IMR-90 (cell line): ENCODE results near the gene CDH13. TPM values are rescaled to one million over a fixed set of nuclear protein-coding genes. Genes with fewer than 3 reads are reported as not detected.

Experiments used
- ATAC-seq: fragments of 200-7000 bp; cut with Tn5 transposase; 2 replicates; pipeline ENCODE4 v1.9.1; 2020; ENCODE audit warnings: low read depth, mild to moderate bottlenecking, moderate library complexity
- BruUV-seq: library from RNA; stranded (reverse); fragments of 400-500 nt; replicated peaks from 2 replicates; lab custom pipeline; 2021; lab: Mats Ljungman, UMichigan
- CTCF ChIA-PET: fragments of 300-600 bp; formaldehyde crosslinking; extraction: SDS; loops from one replicate; lab custom pipeline; 2021; ENCODE audit warnings: antibody characterized with exemption; lab: Yijun Ruan, JAX
- POLR2A ChIA-PET: fragments of 300-600 bp; sonication (Branson Sonifier 250); formaldehyde crosslinking; loops from one replicate; lab custom pipeline; 2022; ENCODE audit warnings: antibody characterized with exemption; ENCODE audit not compliant: unreplicated experiment; lab: Charles Lee
- DNase-seq: peaks from one replicate; pipeline ENCODE4 v3.0.0; 2013
- H2AFZ ChIP-seq: replicated peaks from 2 replicates; pipeline ENCODE3; 2013; ENCODE audit warnings: low read length, mild to moderate bottlenecking; ENCODE audit not compliant: poor library complexity
- H2AK5ac ChIP-seq: 2 replicates; pipeline ENCODE4 v1.6.1; 2013; ENCODE audit warnings: low read depth, low read length, inconsistent platforms
- H2AK9ac ChIP-seq: replicated peaks from 2 replicates; pipeline ENCODE3; 2013; ENCODE audit warnings: mild to moderate bottlenecking, low read depth, low read length, moderate library complexity; ENCODE audit not compliant: poor library complexity
- H2BK120ac ChIP-seq: 2 replicates; pipeline ENCODE4 v1.6.1; 2013; ENCODE audit warnings: low read depth, low read length, inconsistent platforms
- H2BK15ac ChIP-seq: 3 replicates; pipeline ENCODE4 v1.6.1; 2013; ENCODE audit warnings: low read depth, low read length, inconsistent platforms
- H2BK20ac ChIP-seq: 2 replicates; pipeline ENCODE4 v1.6.1; 2013; ENCODE audit warnings: low read depth, mild to moderate bottlenecking, inconsistent platforms, low read length, moderate library complexity
- H2BK5ac ChIP-seq: 2 replicates; pipeline ENCODE4 v1.6.1; 2013; ENCODE audit warnings: mild to moderate bottlenecking, low read depth, low read length, inconsistent platforms; ENCODE audit not compliant: poor library complexity, severe bottlenecking
- H3K14ac ChIP-seq: replicated peaks from 2 replicates; pipeline ENCODE4 v1.6.1; 2013; ENCODE audit warnings: low read depth, low read length, inconsistent platforms
- H3K18ac ChIP-seq: 2 replicates; pipeline ENCODE4 v1.6.1; 2013; ENCODE audit warnings: low read depth, low read length, control low read depth
- H3K23ac ChIP-seq: 2 replicates; pipeline ENCODE4 v1.6.1; 2013; ENCODE audit warnings: low read depth, low read length, inconsistent platforms
- H3K27ac ChIP-seq: 2 replicates; pipeline ENCODE4 v1.5.1; 2013; ENCODE audit warnings: mild to moderate bottlenecking, control low read depth, low read length; ENCODE audit not compliant: insufficient read depth
- H3K27me3 ChIP-seq: 2 replicates; pipeline ENCODE4 v1.6.1; 2013; ENCODE audit warnings: low read length; ENCODE audit not compliant: control insufficient read depth, insufficient read depth
- H3K36me3 ChIP-seq: 2 replicates; pipeline ENCODE4 v1.6.1; 2013; ENCODE audit warnings: low read length, mixed read lengths; ENCODE audit not compliant: control insufficient read depth, insufficient read depth
- H3K4ac ChIP-seq: 2 replicates; pipeline ENCODE4 v1.6.1; 2013; ENCODE audit warnings: low read depth, low read length, inconsistent platforms
- H3K4me1 ChIP-seq: 2 replicates; pipeline ENCODE4 v1.6.1; 2013; ENCODE audit warnings: low read length, mixed read lengths; ENCODE audit not compliant: control insufficient read depth, insufficient read depth
- H3K4me2 ChIP-seq: 2 replicates; pipeline ENCODE4 v1.6.1; 2013; ENCODE audit warnings: low read depth, mild to moderate bottlenecking, control low read depth, low read length, moderate library complexity
- H3K4me3 ChIP-seq: 2 replicates; pipeline ENCODE4 v1.5.1; 2013; ENCODE audit warnings: low read depth, mild to moderate bottlenecking, control low read depth, low read length, moderate library complexity; ENCODE audit not compliant: insufficient read depth
- H3K56ac ChIP-seq: 2 replicates; pipeline ENCODE4 v1.6.1; 2013; ENCODE audit warnings: low read length, inconsistent platforms; ENCODE audit not compliant: insufficient read depth; ENCODE audit errors: extremely low read depth
- H3K79me1 ChIP-seq, 2 experiments: 2 replicates each; pipeline ENCODE4 v1.6.1; 2013; ENCODE audit warnings: low read length in 2 of 2, inconsistent platforms in 1 of 2, low read depth in 1 of 2
- H3K9ac ChIP-seq: 2 replicates; pipeline ENCODE4 v1.6.1; 2013; ENCODE audit warnings: low read depth, low read length, control low read depth
- H3K9me1 ChIP-seq: 2 replicates; pipeline ENCODE4 v1.6.1; 2013; ENCODE audit warnings: low read length, inconsistent platforms; ENCODE audit not compliant: insufficient read depth
- H3K9me3 ChIP-seq: 2 replicates; pipeline ENCODE4 v1.6.1; 2013; ENCODE audit warnings: low read length; ENCODE audit not compliant: control insufficient read depth, insufficient read depth
- H4K20me1 ChIP-seq: 2 replicates; pipeline ENCODE4 v1.6.1; 2013; ENCODE audit warnings: low read length, inconsistent platforms; ENCODE audit not compliant: insufficient read depth
- H4K5ac ChIP-seq: 2 replicates; pipeline ENCODE4 v1.6.1; 2013; ENCODE audit warnings: mild to moderate bottlenecking, low read depth, low read length, control low read depth
- H4K8ac ChIP-seq, 2 experiments: 2 replicates each; pipeline ENCODE4 v1.6.1; 2013; ENCODE audit warnings: low read depth in 2 of 2, low read length in 2 of 2, control low read depth in 1 of 2, inconsistent platforms in 1 of 2
- H4K91ac ChIP-seq: 2 replicates; pipeline ENCODE4 v1.6.1; 2013; ENCODE audit warnings: low read depth, low read length, inconsistent platforms; ENCODE audit not compliant: insufficient read depth
- MXI1 ChIP-seq: IDR thresholded peaks from 2 replicates; pipeline ENCODE4 v1.6.1; 2012; ENCODE audit warnings: low read depth, mild to moderate bottlenecking, low read length, moderate library complexity, borderline replicate concordance
- NFE2L2 ChIP-seq: fragments of 150-350 bp; IDR thresholded peaks from 2 replicates; pipeline ENCODE4 v1.6.1; 2016; ENCODE audit warnings: low read depth, mild to moderate bottlenecking, low read length
- RCOR1 ChIP-seq: IDR thresholded peaks from 2 replicates; pipeline ENCODE4 v1.6.1; 2012; ENCODE audit warnings: mild to moderate bottlenecking, low read length, improper control_type of control experiment; ENCODE audit not compliant: insufficient replicate concordance
- WGBS, 2 experiments: methylation state at CpG; one replicate each; pipeline versions ENCODE4 v1.1.5 to v1.1.7; 2013; ENCODE audit warnings: missing lambda C conversion rate in 2 of 2; ENCODE audit not compliant: insufficient read length in 1 of 2; ENCODE audit errors: extremely low coverage in 2 of 2; 5-methylcytosine and 5-hydroxymethylcytosine counted together
- dilution Hi-C: fragments of 300-500 bp; cut with HindIII; formaldehyde crosslinking; loops from one replicate; pipeline ENCODE4 v1.14.3; 2018; ENCODE audit warnings: low sequenced_read_pairs; ENCODE audit not compliant: unreplicated experiment
- in situ Hi-C: fragments of 300-500 bp; cut with MboI; formaldehyde crosslinking; loops from 3 replicates; pipeline ENCODE4 v1.14.3; 2019; ENCODE audit warnings: low sequenced_read_pairs, inconsistent platforms, mixed read lengths
- intact Hi-C: fragments of 100-400 bp; cut with micrococcal nuclease; formaldehyde crosslinking; loops from 2 replicates; pipeline ENCODE4 v1.10.0; 2022
- polyA plus RNA-seq, 3 experiments: library from polyadenylated mRNA; depleted of rRNA; stranded (reverse); fragments of >200 nt; gene quantifications; 2 replicates each; pipeline ENCODE4 v1.2.3, GENCODE V29; 2012; ENCODE audit warnings: low replicate concordance in 1 of 3
- total RNA-seq: library from RNA; depleted of rRNA; stranded (reverse); fragments of >200 nt; gene quantifications from 2 replicates; pipeline ENCODE4 v1.2.3, GENCODE V29; 2012
- TF ChIP-seq, protein P1 (sequence below): fragments of 150-350 bp; IDR thresholded peaks from 2 replicates; pipeline ENCODE4 v1.6.1; 2017; ENCODE audit warnings: mild to moderate bottlenecking, antibody characterized with exemption, low read length, low read depth

The CDH13 gene
- total and polyA plus RNA-seq, 2 of the 4 experiments (the other 2 are of a cell fraction) = 61.6 to 74.7 TPM

GRCh38 chr16:83772806-83773205 is 1146.0 kb downstream of the CDH13 start:
- ChIA-PET CTCF (no interaction called here), POLR2A (no interaction called here)
- dilution Hi-C loops = no loop called here
- H3K27ac ChIP-seq = no peak overlapping the region
- H2AK9ac ChIP-seq = no peak overlapping the region
- no peak overlapping the region for H3K4ac ChIP-seq
- ATAC-seq = no peak
- no CpG with 5 or more reads among the region's 1 CpG for WGBS, 2 experiments
- H2BK15ac ChIP-seq = no peak overlapping the region
- no peak overlapping the region for H3K4me3 ChIP-seq
- no peaks in the 10 kb centered on the region for H3K4me1 ChIP-seq
- H2AK5ac ChIP-seq = no peak overlapping the region
- no TSS peak for BruUV-seq
- H2BK20ac ChIP-seq = no peak overlapping the region
- no peak overlapping the region for H4K8ac ChIP-seq
- no peaks in the 10 kb centered on the region for H4K20me1 ChIP-seq
- no peak overlapping the region for H3K9ac ChIP-seq
- H2BK5ac ChIP-seq = no peak overlapping the region
- no peak overlapping the region for H3K14ac ChIP-seq
- no peak for DNase-seq
- H4K91ac ChIP-seq = no peak overlapping the region
- no peak overlapping the region for H3K18ac ChIP-seq
- no peak overlapping the region for H3K56ac ChIP-seq
- intact Hi-C loops = no loop called here
- TF ChIP-seq NFE2L2 (no peak), RCOR1 (no peak), MXI1 (no peak)
- TF ChIP-seq, protein P1, sequence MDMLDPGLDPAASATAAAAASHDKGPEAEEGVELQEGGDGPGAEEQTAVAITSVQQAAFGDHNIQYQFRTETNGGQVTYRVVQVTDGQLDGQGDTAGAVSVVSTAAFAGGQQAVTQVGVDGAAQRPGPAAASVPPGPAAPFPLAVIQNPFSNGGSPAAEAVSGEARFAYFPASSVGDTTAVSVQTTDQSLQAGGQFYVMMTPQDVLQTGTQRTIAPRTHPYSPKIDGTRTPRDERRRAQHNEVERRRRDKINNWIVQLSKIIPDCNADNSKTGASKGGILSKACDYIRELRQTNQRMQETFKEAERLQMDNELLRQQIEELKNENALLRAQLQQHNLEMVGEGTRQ = no peak
- no peak overlapping the region for H2BK120ac ChIP-seq
- H3K9me3 ChIP-seq = no peaks in the 10 kb centered on the region
- no peak overlapping the region for H3K4me2 ChIP-seq
- in situ Hi-C loops = no loop called here
- no peak overlapping the region for H2AFZ ChIP-seq
- no peaks in the 10 kb centered on the region for H3K27me3 ChIP-seq
- no peak overlapping the region for H4K5ac ChIP-seq
- no peak overlapping the region for H3K23ac ChIP-seq
- H3K36me3 ChIP-seq = no peaks in the 10 kb centered on the region
- no peaks in the 10 kb centered on the region for H3K79me1 ChIP-seq
- H3K9me1 ChIP-seq = 0 out of 2 replicates have a peak, but pooled peaks cover 2% of the 10 kb centered on the region
